Progenitor cell of endocrine pancreas (in vitro differentiated cells): Measurements from ENCODE around the gene CRAMP1. TPM values are rescaled to one million over a fixed set of nuclear protein-coding genes. Genes with fewer than 3 reads are reported as not detected.
A peak's percentile ranks its signal among the peaks of the same experiment; 100 is the strongest.

Source experiments
- DNase-seq: peaks from one replicate; pipeline ENCODE4 v3.0.0; 2021; ENCODE audit warnings: low spot score; ENCODE audit not compliant: unreplicated experiment
- H3K27ac Mint-ChIP-seq: 2 replicates; pipeline ENCODE4 v1.8.0; 2021; ENCODE audit warnings: mild to moderate bottlenecking, moderate library complexity, mixed read lengths
- H3K27me3 Mint-ChIP-seq: 2 replicates; pipeline ENCODE4 v1.8.0; 2021; ENCODE audit warnings: mixed read lengths
- H3K36me3 Mint-ChIP-seq: 2 replicates; pipeline ENCODE4 v1.8.0; 2022; ENCODE audit warnings: mixed read lengths; ENCODE audit not compliant: insufficient read depth
- H3K4me1 Mint-ChIP-seq: 2 replicates; pipeline ENCODE4 v1.8.0; 2021; ENCODE audit warnings: low read depth, mixed read lengths
- H3K4me3 Mint-ChIP-seq: 2 replicates; pipeline ENCODE4 v1.8.0; 2021; ENCODE audit warnings: low read depth, mild to moderate bottlenecking, moderate library complexity, mixed read lengths
- H3K9me3 Mint-ChIP-seq: 2 replicates; pipeline ENCODE4 v1.8.0; 2021; ENCODE audit warnings: low read depth, mixed read lengths
- CTCF ChIP-seq: fragments of 200-600 bp; sonication (generic); IDR thresholded peaks from one replicate; pipeline ENCODE4 v1.5.0; 2021; ENCODE audit warnings: antibody characterized with exemption, mild to moderate bottlenecking; ENCODE audit not compliant: unreplicated experiment
- total RNA-seq: library from RNA; stranded (reverse); gene quantifications from 2 replicates; pipeline ENCODE4 v1.2.1, GENCODE V29; 2021

CRAMP1 gene
- total RNA-seq, 1 donor from 2014 or later = 58.3 TPM

- Mint-ChIP-seq H3K36me3 (peaks cover 47% of the 10 kb centered on the region), H3K4me1 (peaks cover 22% of the 10 kb centered on the region), H3K27ac (peak overlapping the region; percentile 96), H3K9me3 (peaks cover 8% of the 10 kb centered on the region), H3K27me3 (no peaks in the 10 kb centered on the region), H3K4me3 (peak overlapping the region; percentile 9)
- no peak for TF ChIP-seq CTCF
- no peak for DNase-seq
These were observed 31.9 kb upstream of the CRAMP1 start for GRCh38 chr16:1580256-1580655.

GRCh38 chr16:1580956-1581355, 31.2 kb upstream of the CRAMP1 start:
- Mint-ChIP-seq H3K27ac (peak overlapping the region; percentile 96), H3K27me3 (no peaks in the 10 kb centered on the region), H3K4me1 (peaks cover 22% of the 10 kb centered on the region), H3K36me3 (peaks cover 44% of the 10 kb centered on the region), H3K4me3 (peak overlapping the region; percentile 40), H3K9me3 (peaks cover 8% of the 10 kb centered on the region)
- no peak for TF ChIP-seq CTCF
- DNase-seq = no peak

DNA sequence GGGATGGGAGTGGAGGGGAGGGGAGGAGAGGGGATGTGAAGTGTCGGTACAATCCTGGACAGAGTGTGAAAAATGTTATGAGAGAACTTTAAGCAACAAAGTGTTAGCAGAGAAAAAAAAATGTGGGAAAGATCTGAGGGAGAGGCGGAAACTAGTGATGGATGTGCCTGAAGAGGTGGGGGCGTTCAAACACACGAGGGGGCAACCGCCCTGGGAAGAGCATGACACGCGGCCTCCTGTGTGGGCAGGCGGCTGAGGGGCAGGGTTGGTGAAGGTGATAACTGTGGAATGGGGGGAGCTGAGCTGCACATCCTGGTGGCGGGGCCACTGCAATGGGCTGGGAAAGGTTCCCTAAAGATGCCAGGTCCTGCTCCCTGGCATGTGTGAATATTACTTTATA, 30.4 kb upstream of the CRAMP1 start:
- no peaks in the 10 kb centered on the region for H3K27me3 Mint-ChIP-seq
- no peak for TF ChIP-seq CTCF
- no peak for DNase-seq
- H3K36me3 Mint-ChIP-seq = peaks cover 41% of the 10 kb centered on the region
- H3K9me3 Mint-ChIP-seq = peaks cover 8% of the 10 kb centered on the region
- H3K4me3 Mint-ChIP-seq = no peak overlapping the region
- H3K27ac Mint-ChIP-seq = peak overlapping the region; percentile 22
- H3K4me1 Mint-ChIP-seq = peaks cover 22% of the 10 kb centered on the region

GRCh38 chr16:1583180-1583579, 29.0 kb upstream of the CRAMP1 start:
- Mint-ChIP-seq H3K4me1 (peaks cover 22% of the 10 kb centered on the region), H3K9me3 (peaks cover 8% of the 10 kb centered on the region), H3K36me3 (peaks cover 40% of the 10 kb centered on the region), H3K27ac (no peak overlapping the region), H3K27me3 (no peaks in the 10 kb centered on the region), H3K4me3 (no peak overlapping the region)
- no peak for TF ChIP-seq CTCF
- DNase-seq = no peak

DNA sequence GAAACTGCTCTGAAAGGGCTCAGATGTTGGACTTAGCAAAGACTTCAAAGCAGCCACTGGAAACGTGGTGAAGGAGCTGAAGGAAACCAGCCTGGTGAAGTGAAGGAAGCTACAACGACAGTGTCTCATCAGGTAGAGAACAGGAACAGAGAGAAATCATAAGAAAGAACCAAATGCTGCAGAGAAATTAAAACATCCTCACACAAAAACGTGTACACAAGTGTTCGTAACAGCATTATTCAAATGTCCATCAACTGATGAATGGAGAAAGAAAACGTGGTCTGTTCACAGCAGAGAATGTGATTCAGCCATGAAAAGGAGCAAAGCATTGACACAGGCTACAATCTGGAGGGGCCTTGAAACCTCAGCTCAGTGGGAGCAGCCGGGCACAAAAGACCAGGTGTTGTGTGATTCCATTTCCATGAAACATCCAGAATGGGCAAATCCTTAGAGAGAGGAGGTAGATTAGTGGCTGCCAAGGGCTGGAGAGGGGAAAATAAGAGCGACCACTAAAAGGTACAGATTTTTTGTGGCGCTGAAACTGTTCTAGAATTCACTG, 27.2 kb upstream of the CRAMP1 start:
- DNase-seq = no peak
- Mint-ChIP-seq H3K4me3 (no peak overlapping the region), H3K27me3 (no peaks in the 10 kb centered on the region), H3K4me1 (peaks cover 20% of the 10 kb centered on the region), H3K9me3 (peaks cover 7% of the 10 kb centered on the region), H3K36me3 (peaks cover 35% of the 10 kb centered on the region), H3K27ac (no peak overlapping the region)
- no peak for TF ChIP-seq CTCF
